ENCODE results near the gene MYRFL.
"Not testable (repeated sequence)": the region's sequence is repeated elsewhere in the genome, so short reads cannot be mapped to it uniquely, and the experiment has no call there.

MYRFL gene

DNA sequence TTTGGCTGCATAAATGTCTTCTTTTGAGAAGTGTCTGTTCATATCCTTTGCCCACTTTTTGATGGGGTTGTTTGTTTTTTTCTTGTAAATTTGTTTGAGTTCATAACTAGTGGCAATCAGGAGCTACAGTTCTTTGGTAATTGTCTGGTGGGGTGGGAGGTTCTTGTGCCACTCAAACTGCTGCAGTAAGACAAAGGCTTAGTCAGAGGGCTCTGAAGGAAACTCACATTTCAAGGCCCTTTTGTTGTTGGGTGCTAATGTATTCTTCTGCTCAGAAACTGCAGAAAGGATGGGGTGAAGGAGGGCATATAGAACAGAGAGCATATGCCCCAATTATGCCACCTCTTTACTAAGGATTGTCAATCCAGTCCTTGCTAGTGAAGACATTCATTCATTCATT lies 21.9 kb downstream of the MYRFL start:
- Histone ChIP-seq H3K4me2 (ENCODE audit: low read length) (no peak overlapping the region), H3K4me1 (ENCODE audit: low read length) (no peaks in the 10 kb centered on the region), H3K9me3 (ENCODE audit: insufficient read depth, low read length) (0 out of 2 replicates have a peak, but pooled peaks cover 2% of the 10 kb centered on the region), H3K27me3 (ENCODE audit: low read depth, low read length) (no peaks in the 10 kb centered on the region), H4K20me1 (ENCODE audit: insufficient read depth, low read length) (no peaks in the 10 kb centered on the region), H3K9ac (ENCODE audit: low read length) (no peak overlapping the region), H2AFZ (ENCODE audit: low read depth, low read length) (no peak overlapping the region), H3K36me3 (replicated peaks; ENCODE audit: low read depth, low read length) (no peaks in the 10 kb centered on the region), H3K27ac (ENCODE audit: low read length) (no peak overlapping the region), H3K4me3 (ENCODE audit: low read length) (no peak overlapping the region), H3K79me2 (ENCODE audit: low read length) (no peaks in the 10 kb centered on the region)
- TF ChIP-seq, protein P1, sequence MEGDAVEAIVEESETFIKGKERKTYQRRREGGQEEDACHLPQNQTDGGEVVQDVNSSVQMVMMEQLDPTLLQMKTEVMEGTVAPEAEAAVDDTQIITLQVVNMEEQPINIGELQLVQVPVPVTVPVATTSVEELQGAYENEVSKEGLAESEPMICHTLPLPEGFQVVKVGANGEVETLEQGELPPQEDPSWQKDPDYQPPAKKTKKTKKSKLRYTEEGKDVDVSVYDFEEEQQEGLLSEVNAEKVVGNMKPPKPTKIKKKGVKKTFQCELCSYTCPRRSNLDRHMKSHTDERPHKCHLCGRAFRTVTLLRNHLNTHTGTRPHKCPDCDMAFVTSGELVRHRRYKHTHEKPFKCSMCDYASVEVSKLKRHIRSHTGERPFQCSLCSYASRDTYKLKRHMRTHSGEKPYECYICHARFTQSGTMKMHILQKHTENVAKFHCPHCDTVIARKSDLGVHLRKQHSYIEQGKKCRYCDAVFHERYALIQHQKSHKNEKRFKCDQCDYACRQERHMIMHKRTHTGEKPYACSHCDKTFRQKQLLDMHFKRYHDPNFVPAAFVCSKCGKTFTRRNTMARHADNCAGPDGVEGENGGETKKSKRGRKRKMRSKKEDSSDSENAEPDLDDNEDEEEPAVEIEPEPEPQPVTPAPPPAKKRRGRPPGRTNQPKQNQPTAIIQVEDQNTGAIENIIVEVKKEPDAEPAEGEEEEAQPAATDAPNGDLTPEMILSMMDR (IDR thresholded peaks at IDR 0.05; ENCODE audit: low read depth, low read length) = no peak
- TF ChIP-seq EZH2phosphoT487 (IDR thresholded peaks at IDR 0.05; ENCODE audit: low read depth) = no peak

GRCh38 chr12:69851976-69852375 lies 26.9 kb downstream of the MYRFL start:
- 0 out of 2 replicates have a peak, but pooled peaks cover 3% of the 10 kb centered on the region for H3K9me3 ChIP-seq (ENCODE audit: insufficient read depth, low read length)
- no peaks in the 10 kb centered on the region for H3K79me2 ChIP-seq (ENCODE audit: low read length)
- no peaks in the 10 kb centered on the region for H3K27me3 ChIP-seq (ENCODE audit: low read depth, low read length)
- no peak overlapping the region for H3K4me3 ChIP-seq (ENCODE audit: low read length)
- H3K27ac ChIP-seq (ENCODE audit: low read length) = no peak overlapping the region
- TF ChIP-seq, protein P1 (IDR thresholded peaks at IDR 0.05; ENCODE audit: low read depth, low read length) = no peak
- no peak for TF ChIP-seq EZH2phosphoT487 (IDR thresholded peaks at IDR 0.05; ENCODE audit: low read depth)
- no peak overlapping the region for H3K4me2 ChIP-seq (ENCODE audit: low read length)
- H3K9ac ChIP-seq (ENCODE audit: low read length) = no peak overlapping the region
- peaks cover 3% of the 10 kb centered on the region for H3K36me3 ChIP-seq (replicated peaks; ENCODE audit: low read depth, low read length)
- no peak overlapping the region for H2AFZ ChIP-seq (ENCODE audit: low read depth, low read length)
- no peaks in the 10 kb centered on the region for H4K20me1 ChIP-seq (ENCODE audit: insufficient read depth, low read length)
- no peaks in the 10 kb centered on the region for H3K4me1 ChIP-seq (ENCODE audit: low read length)

DNA sequence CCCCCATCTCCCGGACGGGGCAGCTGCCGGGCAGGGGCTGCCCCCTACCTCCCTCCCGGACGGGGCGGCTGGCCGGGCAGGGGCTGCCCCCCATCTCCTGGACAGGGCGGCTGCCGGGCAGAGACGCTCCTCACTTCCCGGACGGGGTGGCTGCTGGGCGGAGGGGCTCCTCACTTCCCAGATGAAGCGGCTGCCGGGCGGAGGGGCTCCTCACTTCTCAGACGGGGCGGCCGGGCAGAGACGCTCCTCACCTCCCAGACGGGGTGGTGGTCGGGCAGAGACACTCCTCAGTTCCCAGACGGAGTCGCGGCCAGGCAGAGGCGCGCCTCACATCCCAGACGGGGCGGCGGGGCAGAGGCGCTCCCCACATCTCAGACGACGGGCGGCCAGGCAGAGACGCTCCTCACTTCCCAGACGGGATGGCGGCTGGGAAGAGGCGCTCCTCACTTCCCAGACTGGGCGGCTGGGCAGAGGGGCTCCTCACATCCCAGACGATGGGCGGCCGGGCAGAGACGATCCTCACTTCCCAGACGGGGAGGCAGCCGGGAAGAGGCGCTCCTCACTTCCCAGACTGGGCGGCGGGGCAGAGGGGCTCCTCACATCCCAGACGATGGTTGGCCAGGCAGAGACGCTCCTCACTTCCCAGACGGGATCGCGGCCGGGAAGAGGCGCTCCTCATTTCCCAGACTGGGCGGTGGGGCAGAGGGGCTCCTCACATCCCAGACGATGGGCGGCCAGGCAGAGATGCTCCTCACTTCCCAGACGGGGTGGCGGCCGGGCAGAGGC lies 28.3 kb downstream of the MYRFL start:
- H3K79me2 ChIP-seq (ENCODE audit: low read length); H3K36me3 ChIP-seq (replicated peaks; ENCODE audit: low read depth, low read length); H3K9ac ChIP-seq (ENCODE audit: low read length); H3K4me2 ChIP-seq (ENCODE audit: low read length); H4K20me1 ChIP-seq (ENCODE audit: insufficient read depth, low read length); H3K4me1 ChIP-seq (ENCODE audit: low read length); H3K27ac ChIP-seq (ENCODE audit: low read length); H3K27me3 ChIP-seq (ENCODE audit: low read depth, low read length); H3K4me3 ChIP-seq (ENCODE audit: low read length); H2AFZ ChIP-seq (ENCODE audit: low read depth, low read length); H3K9me3 ChIP-seq (ENCODE audit: insufficient read depth, low read length): not testable (repeated sequence)

DNA sequence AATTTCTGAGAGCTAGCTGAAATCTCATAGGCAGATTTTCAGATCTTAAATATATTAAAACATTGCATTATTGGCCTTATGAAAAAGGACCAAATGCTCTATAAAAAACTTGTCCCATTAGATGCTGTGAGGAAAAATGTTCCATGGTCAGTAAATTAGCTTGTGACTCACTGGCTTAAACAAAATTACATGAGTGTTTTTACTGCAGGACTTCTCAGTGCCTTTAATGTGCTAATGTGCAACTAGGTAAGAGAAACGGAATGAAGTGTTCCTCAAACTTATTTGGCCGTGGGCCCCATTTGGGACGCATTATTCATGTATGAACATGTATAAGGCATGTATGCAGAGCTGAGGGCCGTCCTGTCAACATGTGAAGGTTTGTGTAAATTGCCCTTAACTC lies 41.7 kb downstream of the MYRFL start:
- Histone ChIP-seq H3K9me3 (ENCODE audit: insufficient read depth, low read length) (no peaks in the 10 kb centered on the region), H4K20me1 (ENCODE audit: insufficient read depth, low read length) (no peaks in the 10 kb centered on the region), H3K79me2 (ENCODE audit: low read length) (no peaks in the 10 kb centered on the region), H3K9ac (ENCODE audit: low read length) (no peak overlapping the region), H2AFZ (ENCODE audit: low read depth, low read length) (no peak overlapping the region), H3K4me3 (ENCODE audit: low read length) (no peak overlapping the region), H3K27me3 (ENCODE audit: low read depth, low read length) (no peaks in the 10 kb centered on the region), H3K27ac (ENCODE audit: low read length) (no peak overlapping the region), H3K4me2 (ENCODE audit: low read length) (no peak overlapping the region), H3K4me1 (ENCODE audit: low read length) (no peaks in the 10 kb centered on the region), H3K36me3 (replicated peaks; ENCODE audit: low read depth, low read length) (no peaks in the 10 kb centered on the region)
- TF ChIP-seq, protein P1 (IDR thresholded peaks at IDR 0.05; ENCODE audit: low read depth, low read length) = no peak
- no peak for TF ChIP-seq EZH2phosphoT487 (IDR thresholded peaks at IDR 0.05; ENCODE audit: low read depth)

All from OCI-LY3 (cell line).